Measurements from ENCODE around the gene FAM98C. TPM values are rescaled to one million over a fixed set of nuclear protein-coding genes. Genes with fewer than 3 reads are reported as not detected.
A peak's percentile ranks its signal among the peaks of the same experiment; 100 is the strongest.

Gene FAM98C
- total and polyA plus RNA-seq, 4 donors: 4.2 to 8.5 (median 6.2) TPM

GRCh38 chr19:38374332-38375097 lies 28.4 kb upstream of the FAM98C start, which contains the start of gene PSMD8:
PSMD8 (plus strand) TSS chr19:38374571; CDS start chr19:38374602, 31 bp downstream.
- under 1% methylated on average over 65 of the region's 65 CpGs for whole genome bisulfite sequencing
- Histone ChIP-seq H3K27me3 (ENCODE audit: control insufficient read depth in 4 of 4, insufficient read depth in 4 of 4, low read length in 3 of 4) (no peaks in the 10 kb centered on the region), H3K27ac (ENCODE audit: low read depth in 1 of 2, low read length in 2 of 2) (peak within 1 kb of the TSS; percentile 88 to 91), H3K9ac (ENCODE audit: low read depth in 1 of 2, low read length in 2 of 2) (peak within 1 kb of the TSS; percentile 77 to 92), H3K4me3 (ENCODE audit: low read depth in 1 of 3, low read length in 3 of 3) (peak within 1 kb of the TSS; percentile 72 to 99 (median 96)), H3K9me3 (ENCODE audit: control insufficient read depth in 4 of 4, low read length in 3 of 4) (no peaks in the 10 kb centered on the region), H3K36me3 (ENCODE audit: control insufficient read depth in 4 of 4, insufficient read depth in 3 of 4, low read depth in 1 of 4, low read length in 3 of 4) (peaks cover 5 to 14% (median 10%) of the 10 kb centered on the region in 4 donors), H3K4me1 (ENCODE audit: control insufficient read depth in 4 of 4, insufficient read depth in 4 of 4, low read length in 3 of 4) (peaks cover 9 to 22% (median 16%) of the 10 kb centered on the region in 4 donors)
- peak; percentile 97 for DNase-seq (ENCODE audit: low spot score)
- TF ChIP-seq RXRA (IDR thresholded peaks at IDR 0.05): peak; percentile 54 to 69
- TF ChIP-seq GABPA (IDR thresholded peaks at IDR 0.05 in 1 of 2, conservative IDR thresholded peaks at IDR 0.05 in 1 of 2): peak; percentile 88 to 95
- peak; percentile 91 for TF ChIP-seq REST (IDR thresholded peaks at IDR 0.05)
- peak; percentile 13 to 78 for TF ChIP-seq JUND (IDR thresholded peaks at IDR 0.05)
- TF ChIP-seq NR2F2 (IDR thresholded peaks at IDR 0.05): peak; percentile 81
- TF ChIP-seq EGR1 (IDR thresholded peaks at IDR 0.05; ENCODE audit: low read depth in 2 of 2): peak in 1 of 2 donors; percentile 11
- TF ChIP-seq RAD21 (IDR thresholded peaks at IDR 0.05): peak; percentile 28 to 33
- no peak for TF ChIP-seq HNF4G (IDR thresholded peaks at IDR 0.05)
- peak; percentile 89 for TF ChIP-seq TAF1 (conservative IDR thresholded peaks at IDR 0.05)
- peak; percentile 100 for TF ChIP-seq YY1 (IDR thresholded peaks at IDR 0.05)
- TF ChIP-seq CTCF (IDR thresholded peaks at IDR 0.05; ENCODE audit: low read depth, low read length, missing input control): peak; percentile 8
- TF ChIP-seq FOXA1 (IDR thresholded peaks at IDR 0.05): peak; percentile 86
- TF ChIP-seq SP1 (IDR thresholded peaks at IDR 0.05): peak; percentile 84
- TF ChIP-seq ATF3 (IDR thresholded peaks at IDR 0.05): peak; percentile 67
- TF ChIP-seq MAX (IDR thresholded peaks at IDR 0.05): no peak
- TF ChIP-seq HNF4A (conservative IDR thresholded peaks at IDR 0.05): peak; percentile 24 to 60
- TF ChIP-seq ZBTB33 (IDR thresholded peaks at IDR 0.05): no peak
- peak; percentile 55 for TF ChIP-seq FOXA2 (IDR thresholded peaks at IDR 0.05)
